WERI-Rb-1 (cell line): ENCODE measurements around the gene RRN3.

Source experiments
- DNase-seq: peaks from one replicate; pipeline ENCODE4 v3.0.0-alpha.2; 2020
- H3K27ac ChIP-seq: fragments of 250-450 bp; sonication (Bioruptor Pico); 2 replicates; pipeline ENCODE4 v1.5.1; 2020; ENCODE audit warnings: mild to moderate bottlenecking, moderate library complexity
- H3K27me3 ChIP-seq: fragments of 250-450 bp; sonication (Bioruptor Pico); 2 replicates; pipeline ENCODE4 v1.5.1; 2021; ENCODE audit warnings: mild to moderate bottlenecking, low read depth, moderate library complexity; ENCODE audit not compliant: insufficient read depth, severe bottlenecking
- H3K36me3 ChIP-seq: fragments of 250-450 bp; sonication (Bioruptor Pico); 2 replicates; pipeline ENCODE4 v1.5.1; 2020; ENCODE audit warnings: mild to moderate bottlenecking, moderate library complexity
- H3K4me3 ChIP-seq: 2 replicates; pipeline ENCODE4 v1.5.1; 2011; ENCODE audit warnings: low read depth, mild to moderate bottlenecking, control low read depth, low read length
- H3K9me3 ChIP-seq: fragments of 250-450 bp; sonication (Bioruptor Pico); 2 replicates; pipeline ENCODE4 v1.5.1; 2021; ENCODE audit warnings: mild to moderate bottlenecking, moderate library complexity; ENCODE audit not compliant: severe bottlenecking
- CTCF ChIP-seq: IDR thresholded peaks from 2 replicates; pipeline ENCODE4 v1.5.1; 2011; ENCODE audit warnings: low read depth, mild to moderate bottlenecking, control low read depth, inconsistent platforms, low read length

Gene RRN3

GRCh38 chr16:15057681-15058417 is 36.2 kb downstream of the RRN3 start:
- Histone ChIP-seq H3K9me3 (no peaks in the 10 kb centered on the region), H3K27ac (no peak overlapping the region), H3K36me3 (peaks cover 30% of the 10 kb centered on the region), H3K4me3 (no peak overlapping the region), H3K27me3 (no peaks in the 10 kb centered on the region)
- no peak for TF ChIP-seq CTCF
- no peak for DNase-seq

- no peaks in the 10 kb centered on the region for H3K27me3 ChIP-seq
- H3K4me3 ChIP-seq: peak overlapping the region; percentile 83
- peak; percentile 53 for DNase-seq
- peaks cover 11% of the 10 kb centered on the region; the same call in 1 of the 2 replicates for H3K36me3 ChIP-seq
- TF ChIP-seq CTCF: peak; percentile 38
- H3K9me3 ChIP-seq: no peaks in the 10 kb centered on the region
- H3K27ac ChIP-seq: peak overlapping the region; percentile 73
Measured at GRCh38 chr16:15055141-15056053, 38.7 kb downstream of the RRN3 start.

- 0 out of 2 replicates have a peak, but pooled peaks cover 6% of the 10 kb centered on the region for H3K36me3 ChIP-seq
- no peak overlapping the region for H3K27ac ChIP-seq
- no peaks in the 10 kb centered on the region for H3K9me3 ChIP-seq
- DNase-seq: no peak
- H3K27me3 ChIP-seq: no peaks in the 10 kb centered on the region
- H3K4me3 ChIP-seq: peak overlapping the region; percentile 83
- TF ChIP-seq CTCF: no peak
Measured at GRCh38 chr16:15054357-15055140, 39.5 kb downstream of the RRN3 start.

DNA sequence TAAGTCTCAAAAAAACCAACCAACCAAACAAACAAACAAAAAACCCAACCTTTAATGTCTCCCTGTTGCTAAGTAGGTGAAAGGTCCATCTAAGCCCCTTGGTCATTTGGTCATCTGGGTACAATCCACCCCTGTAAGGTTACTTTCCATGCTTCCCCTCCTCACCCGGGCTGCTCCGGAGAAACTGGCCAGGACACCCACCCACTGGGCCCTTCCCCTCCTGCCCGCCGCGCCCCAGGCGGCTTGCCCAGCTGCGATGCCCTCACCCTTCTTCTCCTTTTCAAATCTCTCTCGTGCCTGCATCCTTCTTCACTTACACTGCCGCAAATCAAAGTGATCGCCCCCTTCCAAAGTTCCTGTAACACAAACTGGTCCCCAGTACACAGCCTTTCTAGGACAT is 40.2 kb downstream of the RRN3 start:
- DNase-seq: no peak
- H3K4me3 ChIP-seq: no peak overlapping the region
- no peaks in the 10 kb centered on the region for H3K27me3 ChIP-seq
- H3K9me3 ChIP-seq: no peaks in the 10 kb centered on the region
- no peaks in the 10 kb centered on the region for H3K36me3 ChIP-seq
- no peak overlapping the region for H3K27ac ChIP-seq
- no peak for TF ChIP-seq CTCF

- Histone ChIP-seq H3K4me3 (no peak overlapping the region), H3K27me3 (no peaks in the 10 kb centered on the region), H3K9me3 (no peaks in the 10 kb centered on the region), H3K36me3 (no peaks in the 10 kb centered on the region), H3K27ac (no peak overlapping the region)
- no peak for TF ChIP-seq CTCF
- DNase-seq: no peak
Measured at GRCh38 chr16:15052747-15053476, 41.2 kb downstream of the RRN3 start.
